Effector memory CD8-positive, alpha-beta T cell (primary cell): ENCODE measurements around the gene MEG3.
A peak's percentile ranks its signal among the peaks of the same experiment; 100 is the strongest.

Source experiments
- ATAC-seq: fragments of 150-1000 bp; cut with Tn5 transposase; replicated peaks from 2 replicates; pipeline ENCODE4 v1.10.0; 2021; ENCODE audit warnings: mild to moderate bottlenecking, moderate library complexity
- DNase-seq, 3 experiments: peaks; one replicate each; pipeline ENCODE4 v3.0.0; 2021
- H3K27ac Mint-ChIP-seq, 2 donors: one replicate each; pipeline ENCODE4 v1.8.0; 2022; ENCODE audit warnings: mild to moderate bottlenecking in 2 of 2, mixed read lengths in 2 of 2, moderate library complexity in 2 of 2
- H3K27me3 Mint-ChIP-seq, 2 donors: one replicate each; pipeline ENCODE4 v1.8.0; 2022; ENCODE audit warnings: mixed read lengths in 2 of 2
- H3K36me3 Mint-ChIP-seq: one replicate; pipeline ENCODE4 v1.8.0; 2022; ENCODE audit warnings: mild to moderate bottlenecking, moderate library complexity, mixed read lengths; ENCODE audit not compliant: insufficient read depth
- H3K4me1 Mint-ChIP-seq, 2 donors: one replicate each; pipeline ENCODE4 v1.8.0; 2022; ENCODE audit warnings: low read depth in 2 of 2, mixed read lengths in 2 of 2
- H3K4me3 Mint-ChIP-seq, 2 donors: one replicate each; pipeline ENCODE4 v1.8.0; 2022; ENCODE audit warnings: mild to moderate bottlenecking in 2 of 2, mixed read lengths in 2 of 2, moderate library complexity in 2 of 2
- H3K9me3 Mint-ChIP-seq, 2 donors: one replicate each; pipeline ENCODE4 v1.8.0; 2022; ENCODE audit warnings: mixed read lengths in 2 of 2

The MEG3 gene

GRCh38 chr14:100824901-100825712 lies 811 bp upstream of the MEG3 start:
- Mint-ChIP-seq H3K4me1 (peaks cover 2 to 9% of the 10 kb centered on the region in 2 donors), H3K4me3 (no peak overlapping the region), H3K36me3 (no peaks in the 10 kb centered on the region), H3K27me3 (peaks cover 52 to 84% of the 10 kb centered on the region in 2 donors), H3K9me3 (peaks cover 0 to 4% of the 10 kb centered on the region in 2 donors), H3K27ac (no peak overlapping the region)
- ATAC-seq (no peak), DNase-seq (no peak)

- H3K9me3 Mint-ChIP-seq, result peaks cover 0 to 4% of the 10 kb centered on the region in 2 donors
- peaks cover 2 to 9% of the 10 kb centered on the region in 2 donors for H3K4me1 Mint-ChIP-seq
- no peak overlapping the region for H3K27ac Mint-ChIP-seq
- DNase-seq (no peak), ATAC-seq (no peak)
- H3K36me3 Mint-ChIP-seq, result no peaks in the 10 kb centered on the region
- H3K27me3 Mint-ChIP-seq, result peaks cover 58 to 87% of the 10 kb centered on the region in 2 donors
- peak overlapping the region in 1 of 2 donors; percentile 10 for H3K4me3 Mint-ChIP-seq
These were observed 628 bp downstream of the MEG3 start for GRCh38 chr14:100826391-100827100.

DNA sequence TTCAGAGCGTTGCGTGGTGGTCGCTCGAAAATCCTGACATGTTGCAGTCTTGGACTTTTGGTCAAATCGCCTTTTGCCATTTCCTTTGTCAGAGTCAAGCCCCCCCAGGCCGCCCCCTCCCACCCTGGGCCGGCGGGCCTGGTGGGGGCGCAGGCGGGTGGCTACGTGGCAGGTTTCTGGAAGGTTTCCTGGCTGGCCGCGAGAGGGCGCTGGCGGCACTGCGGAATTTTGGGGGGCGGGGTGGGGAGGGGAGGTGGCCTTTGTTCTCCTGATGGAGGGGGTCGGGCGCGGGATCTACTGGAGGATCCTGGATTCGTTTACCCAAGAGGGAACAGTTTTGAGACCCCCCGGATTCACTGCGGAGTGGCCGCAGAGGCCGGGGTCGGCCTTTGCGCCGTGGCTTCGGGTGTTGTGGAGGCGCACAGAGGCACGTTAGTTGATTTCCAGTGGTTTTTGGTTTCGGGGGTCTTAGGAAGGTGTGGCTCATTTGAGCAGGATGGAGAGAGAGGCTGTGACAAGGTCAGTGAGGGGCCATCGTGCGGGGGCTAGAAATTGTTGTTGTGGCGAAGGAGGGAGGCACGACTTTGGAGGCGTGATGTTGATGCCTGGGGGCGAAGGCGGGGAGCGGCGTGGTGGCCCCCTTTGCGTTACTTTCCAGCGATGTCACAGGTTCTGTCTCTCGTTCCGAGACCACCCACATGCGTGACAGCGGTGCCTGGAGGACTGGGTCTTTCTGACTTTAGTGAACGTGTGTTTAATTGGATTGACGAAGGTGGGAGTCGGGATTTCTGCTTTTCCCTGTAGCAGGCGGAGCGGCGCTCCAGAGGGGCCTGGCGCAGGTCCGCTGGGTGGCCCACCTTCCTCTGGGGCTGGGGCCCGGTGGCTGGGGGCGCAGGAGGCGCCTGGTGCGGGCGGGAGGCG lies 1.4 kb downstream of the MEG3 start:
- peaks cover 2 to 9% of the 10 kb centered on the region in 2 donors for H3K4me1 Mint-ChIP-seq

DNA sequence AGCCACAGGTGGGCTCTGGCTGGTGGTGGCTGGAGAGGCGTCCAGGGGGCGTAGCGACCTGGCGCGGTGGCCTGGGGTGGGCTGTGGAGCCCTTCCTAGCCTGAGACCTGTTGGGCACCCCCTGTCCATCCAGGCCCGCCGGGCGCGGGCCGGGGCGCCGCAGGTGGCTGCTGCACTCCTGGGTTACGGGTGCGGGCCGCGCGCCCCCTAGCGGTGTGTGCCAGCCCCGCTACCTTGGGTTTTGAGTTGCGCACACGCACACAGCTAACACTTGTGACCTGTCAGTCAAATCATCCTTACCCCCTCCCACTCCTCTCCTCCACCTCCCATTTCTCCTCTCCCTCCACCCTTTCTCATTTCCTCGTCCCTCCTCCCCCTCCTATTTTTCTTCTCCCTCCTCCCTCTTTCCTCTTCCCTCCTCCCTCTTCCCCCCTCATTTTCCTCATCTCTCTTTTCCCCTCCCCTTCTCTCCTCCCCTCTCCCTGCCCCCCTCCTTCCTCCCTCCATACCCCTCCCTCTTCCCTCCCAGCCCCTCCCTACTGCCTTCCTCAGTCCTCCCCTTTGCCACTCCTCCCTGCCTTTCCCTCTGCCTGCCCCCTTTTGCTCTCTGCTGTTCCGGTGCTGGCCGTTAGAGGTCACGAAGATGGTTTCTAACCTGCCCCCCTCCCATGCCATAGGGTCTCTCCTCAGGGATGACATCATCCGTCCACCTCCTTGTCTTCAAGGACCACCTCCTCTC lies 2.3 kb downstream of the MEG3 start:
- H3K27ac Mint-ChIP-seq, result no peak overlapping the region
- DNase-seq (no peak), ATAC-seq (no peak)
- peaks cover 2 to 9% of the 10 kb centered on the region in 2 donors for H3K4me1 Mint-ChIP-seq
- no peaks in the 10 kb centered on the region for H3K36me3 Mint-ChIP-seq
- peaks cover 55 to 86% of the 10 kb centered on the region in 2 donors for H3K27me3 Mint-ChIP-seq
- peak overlapping the region in 1 of 2 donors; percentile 7 for H3K4me3 Mint-ChIP-seq
- peaks cover 0 to 4% of the 10 kb centered on the region in 2 donors for H3K9me3 Mint-ChIP-seq

More for the DNA sequence above, 1.4 kb downstream of the MEG3 start:
- Mint-ChIP-seq H3K9me3 (peaks cover 0 to 4% of the 10 kb centered on the region in 2 donors), H3K36me3 (no peaks in the 10 kb centered on the region), H3K4me3 (no peak overlapping the region), H3K27me3 (peaks cover 61 to 86% of the 10 kb centered on the region in 2 donors), H3K27ac (no peak overlapping the region)
- no peak for DNase-seq
- ATAC-seq, result no peak

DNA sequence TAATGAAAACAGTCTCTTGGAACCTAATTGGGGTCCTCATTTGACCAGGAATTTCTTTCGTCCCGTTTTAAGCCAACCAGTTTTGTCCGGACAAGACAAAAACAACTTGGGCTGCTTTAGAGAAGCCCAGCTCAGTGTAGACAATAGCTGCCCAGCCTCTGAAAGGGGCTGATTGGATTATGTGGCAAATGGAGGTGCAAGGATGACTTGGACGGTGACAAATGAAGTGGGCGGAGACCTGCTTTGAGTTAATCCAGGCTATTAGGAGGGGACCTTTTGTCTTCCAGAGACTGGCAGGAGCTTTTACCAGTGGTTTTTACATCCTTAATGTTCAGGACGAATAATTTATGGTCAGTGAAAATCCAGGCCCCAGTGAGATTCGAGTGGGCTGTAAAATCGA lies 4.8 kb downstream of the MEG3 start:
- H3K36me3 Mint-ChIP-seq, result no peaks in the 10 kb centered on the region
- H3K4me3 Mint-ChIP-seq, result no peak overlapping the region
- H3K4me1 Mint-ChIP-seq, result peaks cover 2 to 3% of the 10 kb centered on the region in 2 donors
- no peak overlapping the region for H3K27ac Mint-ChIP-seq
- no peak for ATAC-seq
- peaks cover 56 to 90% of the 10 kb centered on the region in 2 donors for H3K27me3 Mint-ChIP-seq
- DNase-seq, result no peak
- H3K9me3 Mint-ChIP-seq, result peaks cover 0 to 4% of the 10 kb centered on the region in 2 donors

DNA sequence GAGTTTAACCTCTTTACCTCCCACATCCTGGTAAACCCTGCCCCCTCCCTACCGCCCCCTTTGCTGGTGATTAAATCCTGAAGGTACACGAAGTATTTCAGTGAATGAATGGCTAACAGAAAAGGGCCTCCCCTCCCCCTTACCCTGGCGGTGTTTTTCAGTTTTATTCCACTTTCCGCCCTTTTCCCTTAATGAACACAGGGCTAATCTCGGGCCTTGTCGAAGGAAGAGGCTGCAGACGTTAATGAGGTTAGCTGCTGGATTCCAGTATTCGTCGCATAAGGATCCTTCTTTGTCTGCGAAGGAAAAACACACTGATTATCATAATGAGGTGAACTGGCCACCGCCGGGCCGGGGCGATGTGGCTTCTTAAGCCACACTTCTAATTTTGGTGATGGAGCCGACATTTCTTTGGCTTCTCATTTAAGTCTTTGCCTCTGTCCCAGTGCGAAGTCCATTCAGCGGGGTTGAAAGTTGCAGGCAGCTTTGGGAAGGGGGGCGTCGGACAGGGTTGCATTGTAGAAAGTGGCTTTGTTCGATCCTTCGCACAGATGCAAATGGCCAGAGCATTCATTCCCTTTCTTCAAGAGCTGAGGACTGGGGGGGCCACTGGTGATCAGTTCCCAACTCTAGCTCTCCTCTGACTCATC lies 6.5 kb downstream of the MEG3 start:
- Mint-ChIP-seq H3K4me1 (no peaks in the 10 kb centered on the region), H3K36me3 (no peaks in the 10 kb centered on the region), H3K4me3 (no peak overlapping the region), H3K27me3 (peaks cover 61 to 90% of the 10 kb centered on the region in 2 donors), H3K27ac (no peak overlapping the region), H3K9me3 (peaks cover 0 to 3% of the 10 kb centered on the region in 2 donors)
- DNase-seq (no peak), ATAC-seq (no peak)

GRCh38 chr14:100834082-100834793 lies 8.3 kb downstream of the MEG3 start:
- Mint-ChIP-seq H3K36me3 (no peaks in the 10 kb centered on the region), H3K4me1 (no peaks in the 10 kb centered on the region), H3K4me3 (no peak overlapping the region), H3K27ac (no peak overlapping the region), H3K9me3 (no peaks in the 10 kb centered on the region), H3K27me3 (peaks cover 49 to 92% of the 10 kb centered on the region in 2 donors)
- DNase-seq (no peak), ATAC-seq (no peak)

- DNase-seq (no peak), ATAC-seq (no peak)
- H3K27ac Mint-ChIP-seq, result no peak overlapping the region
- peaks cover 42 to 90% of the 10 kb centered on the region in 2 donors for H3K27me3 Mint-ChIP-seq
- H3K4me3 Mint-ChIP-seq, result no peak overlapping the region
- H3K36me3 Mint-ChIP-seq, result no peaks in the 10 kb centered on the region
- H3K9me3 Mint-ChIP-seq, result no peaks in the 10 kb centered on the region
- H3K4me1 Mint-ChIP-seq, result no peaks in the 10 kb centered on the region
These were observed 9.1 kb downstream of the MEG3 start for GRCh38 chr14:100834794-100835547.

DNA sequence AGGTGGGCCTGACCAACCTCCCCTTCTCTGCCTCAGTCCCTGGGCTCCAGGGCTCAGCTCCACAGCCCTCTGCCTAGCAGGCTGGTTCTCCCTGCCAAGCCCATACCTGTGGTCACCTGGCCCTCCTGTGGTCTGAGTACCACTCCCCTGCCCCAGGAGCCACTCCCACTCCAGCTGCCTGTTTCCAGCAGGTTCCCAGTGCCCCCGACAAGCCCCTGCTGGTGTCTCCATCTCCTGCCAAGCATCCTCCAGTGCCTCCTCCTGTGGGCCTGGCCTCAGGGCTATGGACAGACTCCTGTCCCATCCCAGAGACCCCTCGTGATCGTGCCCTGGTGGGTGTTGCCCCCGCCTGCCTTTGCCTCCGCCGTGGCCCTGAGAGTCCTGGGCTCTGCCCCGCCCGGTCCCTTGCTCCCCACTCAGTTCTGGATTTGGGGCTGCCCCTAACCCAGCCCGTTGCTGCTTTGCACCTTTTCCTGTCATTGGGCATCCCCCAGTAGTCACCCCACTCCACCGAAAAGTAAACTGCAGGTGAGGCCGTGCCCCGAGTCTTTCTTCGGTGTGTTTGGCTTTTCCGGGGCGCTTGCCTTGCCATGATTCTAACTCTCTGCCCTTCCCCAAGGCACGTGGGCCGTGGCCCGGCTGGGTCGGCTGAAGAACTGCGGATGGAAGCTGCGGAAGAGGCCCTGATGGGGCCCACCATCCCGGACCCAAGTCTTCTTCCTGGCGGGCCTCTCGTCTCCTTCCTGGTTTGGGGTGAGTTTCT lies 9.8 kb downstream of the MEG3 start:
- ATAC-seq, result no peak
- Mint-ChIP-seq H3K27ac (no peak overlapping the region), H3K4me3 (no peak overlapping the region), H3K36me3 (no peaks in the 10 kb centered on the region), H3K27me3 (peaks cover 40 to 92% of the 10 kb centered on the region in 2 donors), H3K9me3 (no peaks in the 10 kb centered on the region), H3K4me1 (no peaks in the 10 kb centered on the region)
- DNase-seq, result no peak

- Mint-ChIP-seq H3K36me3 (no peaks in the 10 kb centered on the region), H3K4me1 (no peaks in the 10 kb centered on the region), H3K9me3 (no peaks in the 10 kb centered on the region), H3K27ac (no peak overlapping the region), H3K4me3 (no peak overlapping the region), H3K27me3 (peaks cover 37 to 90% of the 10 kb centered on the region in 2 donors)
- ATAC-seq, result no peak
- DNase-seq, result no peak
These were observed 10.4 kb downstream of the MEG3 start for GRCh38 chr14:100836311-100836805.
